ENCODE measurements around the gene INTS1.
A peak's percentile ranks its signal among the peaks of the same experiment; 100 is the strongest.

The INTS1 gene

GRCh38 chr7:1542841-1543747 is 38.9 kb upstream of the INTS1 start:
- no peak for DNase-seq (ENCODE audit: low spot score)

GRCh38 chr7:1542329-1542728 is 38.1 kb upstream of the INTS1 start:
- DNase-seq (ENCODE audit: low spot score), result no peak

GRCh38 chr7:1541431-1542162 is 37.4 kb upstream of the INTS1 start:
- no peak for DNase-seq (ENCODE audit: low spot score)

- no peak for DNase-seq (ENCODE audit: low spot score)
These were observed 36.6 kb upstream of the INTS1 start for GRCh38 chr7:1540776-1541271.

GRCh38 chr7:1539882-1540775 is 35.9 kb upstream of the INTS1 start:
- no peak for DNase-seq (ENCODE audit: low spot score)

- no peak for DNase-seq (ENCODE audit: low spot score)
These were observed 35.1 kb upstream of the INTS1 start for GRCh38 chr7:1539181-1539881.

- no peak for DNase-seq (ENCODE audit: low spot score)
These were observed 34.5 kb upstream of the INTS1 start for GRCh38 chr7:1538544-1539180.

GRCh38 chr7:1537535-1538412 is 33.6 kb upstream of the INTS1 start:
- DNase-seq (ENCODE audit: low spot score), result peak; percentile 78

GRCh38 chr7:1536743-1537534 is 32.8 kb upstream of the INTS1 start:
- peak; percentile 87 for DNase-seq (ENCODE audit: low spot score)

GRCh38 chr7:1536455-1536742 is 32.2 kb upstream of the INTS1 start:
- no peak for DNase-seq (ENCODE audit: low spot score)

- no peak for DNase-seq (ENCODE audit: low spot score)
These were observed 31.7 kb upstream of the INTS1 start for GRCh38 chr7:1535701-1536454.

- no peak for DNase-seq (ENCODE audit: low spot score)
These were observed 30.9 kb upstream of the INTS1 start for GRCh38 chr7:1535100-1535458.

- DNase-seq (ENCODE audit: low spot score), result no peak
These were observed 30.3 kb upstream of the INTS1 start for GRCh38 chr7:1534330-1535099.

GRCh38 chr7:1533547-1534329 is 29.5 kb upstream of the INTS1 start:
- no peak for DNase-seq (ENCODE audit: low spot score)

- no peak for DNase-seq (ENCODE audit: low spot score)
These were observed 29.0 kb upstream of the INTS1 start for GRCh38 chr7:1533255-1533546.

GRCh38 chr7:1532456-1533254 is 28.5 kb upstream of the INTS1 start:
- DNase-seq (ENCODE audit: low spot score), result no peak

Data from iPS-NIHi11 (cell line).